Lower leg skin (tissue), 3 donors: ENCODE results near the gene MUC4.

Experiments used
- POLR2A ChIP-seq, 2 donors: fragments of 450-650 bp; IDR thresholded peaks; one replicate each; pipeline ENCODE4 v1.6.1; 2016 to 2017; ENCODE audit warnings: antibody characterized with exemption in 2 of 2, mild to moderate bottlenecking in 1 of 2, moderate library complexity in 1 of 2
- TF ChIP-seq, protein P1 (sequence below), 3 donors: fragments of 450-650 bp; IDR thresholded peaks; one replicate each; pipeline ENCODE4 v1.5.1; 2016; ENCODE audit warnings: antibody characterized with exemption in 3 of 3, mild to moderate bottlenecking in 3 of 3, moderate library complexity in 2 of 3

DNA sequence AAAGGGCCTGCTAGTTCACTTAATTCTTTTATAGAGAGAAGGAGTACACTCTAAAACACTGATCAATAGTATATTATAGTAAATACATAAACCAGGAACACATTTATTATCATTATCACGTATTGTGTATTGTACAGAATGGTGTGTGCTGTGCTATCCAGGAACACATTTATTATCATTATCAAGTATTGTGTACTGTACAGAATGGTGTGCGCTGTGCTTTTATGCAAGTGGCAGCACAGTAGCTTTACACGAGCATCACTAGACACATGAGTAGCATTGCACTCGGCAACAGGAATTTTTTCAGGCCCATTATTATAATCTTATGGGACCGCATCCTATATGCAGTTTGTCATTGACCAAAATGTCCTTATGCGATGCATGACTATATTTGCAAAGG is 111.9 kb downstream of the MUC4 start:
- TF ChIP-seq, protein P1, sequence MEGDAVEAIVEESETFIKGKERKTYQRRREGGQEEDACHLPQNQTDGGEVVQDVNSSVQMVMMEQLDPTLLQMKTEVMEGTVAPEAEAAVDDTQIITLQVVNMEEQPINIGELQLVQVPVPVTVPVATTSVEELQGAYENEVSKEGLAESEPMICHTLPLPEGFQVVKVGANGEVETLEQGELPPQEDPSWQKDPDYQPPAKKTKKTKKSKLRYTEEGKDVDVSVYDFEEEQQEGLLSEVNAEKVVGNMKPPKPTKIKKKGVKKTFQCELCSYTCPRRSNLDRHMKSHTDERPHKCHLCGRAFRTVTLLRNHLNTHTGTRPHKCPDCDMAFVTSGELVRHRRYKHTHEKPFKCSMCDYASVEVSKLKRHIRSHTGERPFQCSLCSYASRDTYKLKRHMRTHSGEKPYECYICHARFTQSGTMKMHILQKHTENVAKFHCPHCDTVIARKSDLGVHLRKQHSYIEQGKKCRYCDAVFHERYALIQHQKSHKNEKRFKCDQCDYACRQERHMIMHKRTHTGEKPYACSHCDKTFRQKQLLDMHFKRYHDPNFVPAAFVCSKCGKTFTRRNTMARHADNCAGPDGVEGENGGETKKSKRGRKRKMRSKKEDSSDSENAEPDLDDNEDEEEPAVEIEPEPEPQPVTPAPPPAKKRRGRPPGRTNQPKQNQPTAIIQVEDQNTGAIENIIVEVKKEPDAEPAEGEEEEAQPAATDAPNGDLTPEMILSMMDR (IDR thresholded peaks at IDR 0.05), result no peak
- TF ChIP-seq POLR2A (IDR thresholded peaks at IDR 0.05), result no peak
